Naive thymus-derived CD4-positive, alpha-beta T cell (primary cell): Measurements from ENCODE around the gene DCDC2. TPM values are rescaled to one million over a fixed set of nuclear protein-coding genes. Genes with fewer than 3 reads are reported as not detected.
A peak's percentile ranks its signal among the peaks of the same experiment; 100 is the strongest.
"Not testable (repeated sequence)": the region's sequence is repeated elsewhere in the genome, so short reads cannot be mapped to it uniquely, and the experiment has no call there.

Source experiments
- ATAC-seq: fragments of 150-1000 bp; cut with Tn5 transposase; 2 replicates; pipeline ENCODE4 v1.10.0; 2021; ENCODE audit warnings: mild to moderate bottlenecking, moderate library complexity
- CTCF ChIA-PET: fragments of 350-600 bp; sonication (Branson Sonifier 250); formaldehyde crosslinking; loops from one replicate; lab custom pipeline; 2021; ENCODE audit warnings: antibody characterized with exemption; lab: Charles Lee
- POLR2A ChIA-PET: fragments of 350-600 bp; sonication (Branson Sonifier 250); formaldehyde crosslinking; loops from one replicate; lab custom pipeline; 2021; ENCODE audit warnings: antibody characterized with exemption, inconsistent platforms; lab: Charles Lee
- DNase-seq, 9 donors: peaks; one replicate each; pipeline versions ENCODE4 v3.0.0 to v3.0.0-alpha.2; 2020 to 2022; ENCODE audit warnings: mixed read lengths in 1 of 9
- H3K27ac ChIP-seq: one replicate; pipeline ENCODE4 v1.7.0; 2013; ENCODE audit warnings: mild to moderate bottlenecking, low read depth, low read length, moderate library complexity
- H3K27me3 ChIP-seq, 2 donors: one replicate each; pipeline ENCODE4 v1.7.0; 2013; ENCODE audit warnings: low read length in 2 of 2, mild to moderate bottlenecking in 2 of 2, moderate library complexity in 2 of 2; ENCODE audit not compliant: control insufficient read depth in 2 of 2, insufficient read depth in 2 of 2
- H3K36me3 ChIP-seq, 3 experiments: 1 replicate in 2 of 3; 2 replicates in 1 of 3; pipeline ENCODE4 v1.7.0; 2013; ENCODE audit warnings: low read length in 3 of 3, mild to moderate bottlenecking in 3 of 3, moderate library complexity in 1 of 3; ENCODE audit not compliant: insufficient read depth in 3 of 3, control insufficient read depth in 2 of 3
- H3K4me1 ChIP-seq, 2 donors: one replicate each; pipeline ENCODE4 v1.7.0; 2013; ENCODE audit warnings: low read length in 2 of 2, mild to moderate bottlenecking in 2 of 2, moderate library complexity in 1 of 2; ENCODE audit not compliant: control insufficient read depth in 2 of 2, insufficient read depth in 2 of 2
- H3K4me3 ChIP-seq: 2 replicates; pipeline ENCODE4 v1.7.0; 2013; ENCODE audit warnings: mild to moderate bottlenecking, low read length
- H3K9me3 ChIP-seq, 3 experiments: 1 replicate in 2 of 3; 2 replicates in 1 of 3; pipeline ENCODE4 v1.7.0; 2013; ENCODE audit warnings: low read length in 3 of 3; ENCODE audit not compliant: control insufficient read depth in 2 of 3
- H3K27ac Mint-ChIP-seq, 9 donors: one replicate each; pipeline ENCODE4 v1.8.0; 2020 to 2022; ENCODE audit warnings: mixed read lengths in 9 of 9, mild to moderate bottlenecking in 8 of 9, moderate library complexity in 5 of 9, inconsistent platforms in 2 of 9
- H3K27me3 Mint-ChIP-seq, 5 donors: one replicate each; pipeline ENCODE4 v1.8.0; 2021 to 2022; ENCODE audit warnings: mixed read lengths in 5 of 5, mild to moderate bottlenecking in 1 of 5
- H3K36me3 Mint-ChIP-seq, 5 donors: one replicate each; pipeline ENCODE4 v1.8.0; 2020 to 2022; ENCODE audit warnings: mixed read lengths in 5 of 5, mild to moderate bottlenecking in 3 of 5, inconsistent platforms in 1 of 5
- H3K4me1 Mint-ChIP-seq, 7 donors: one replicate each; pipeline ENCODE4 v1.8.0; 2020 to 2022; ENCODE audit warnings: mixed read lengths in 7 of 7, mild to moderate bottlenecking in 3 of 7, inconsistent platforms in 1 of 7
- H3K4me3 Mint-ChIP-seq, 10 donors: one replicate each; pipeline ENCODE4 v1.8.0; 2020 to 2022; ENCODE audit warnings: mild to moderate bottlenecking in 10 of 10, mixed read lengths in 10 of 10, moderate library complexity in 6 of 10, inconsistent platforms in 2 of 10
- H3K9me3 Mint-ChIP-seq, 11 donors: one replicate each; pipeline ENCODE4 v1.8.0; 2020 to 2022; ENCODE audit warnings: mixed read lengths in 11 of 11, mild to moderate bottlenecking in 4 of 11, inconsistent platforms in 1 of 11, moderate library complexity in 1 of 11
- intact Hi-C, 2 donors: fragments of 100-400 bp; cut with micrococcal nuclease; formaldehyde crosslinking; loops; one replicate each; pipeline ENCODE4 v1.15.1; 2023
- polyA plus RNA-seq, 2 donors: library from polyadenylated mRNA; unstranded; fragments of 300-500 nt; fragmentation: Illumina TruSeq; gene quantifications; one replicate each; pipeline ENCODE4 v1.2.3, GENCODE V29; 2021
- total RNA-seq, 6 experiments: library from RNA in 5 of 6; stranded (reverse) in 5 of 6; gene quantifications; 1 replicate in 5 of 6; 2 replicates in 1 of 6; pipeline ENCODE4 v1.2.3 and lab custom pipeline; 2021 to 2026

The DCDC2 gene
- total and polyA plus RNA-seq, 7 experiments from 2014 or later: 0.24 to 0.92 TPM; not detected in 5

- ATAC-seq, H3K36me3 Mint-ChIP-seq, H3K27ac ChIP-seq, H3K4me3 Mint-ChIP-seq, H3K4me3 ChIP-seq, H3K36me3 ChIP-seq, POLR2A ChIA-PET, DNase-seq, CTCF ChIA-PET, H3K27ac Mint-ChIP-seq, H3K9me3 Mint-ChIP-seq, H3K9me3 ChIP-seq, H3K27me3 ChIP-seq, intact Hi-C loops: not testable (repeated sequence)
- peaks cover 0 to 40% (median 9%) of the 10 kb centered on the region in 5 donors for H3K27me3 Mint-ChIP-seq
- peaks cover 7 to 11% of the 10 kb centered on the region in 2 donors for H3K4me1 ChIP-seq
- peaks cover 10 to 29% (median 24%) of the 10 kb centered on the region in 7 donors for H3K4me1 Mint-ChIP-seq
These were observed 4.5 kb upstream of the DCDC2 start for GRCh38 chr6:24362363-24362762.

GRCh38 chr6:24359640-24360454 is 2.0 kb upstream of the DCDC2 start:
- H3K27me3 ChIP-seq: no peaks in the 10 kb centered on the region
- peak overlapping the region in 8 of 9 donors; percentile 66 to 96 (median 82) for H3K27ac Mint-ChIP-seq
- H3K4me1 Mint-ChIP-seq: peaks cover 10 to 39% (median 28%) of the 10 kb centered on the region in 7 donors
- H3K36me3 Mint-ChIP-seq: no peaks in the 10 kb centered on the region
- POLR2A ChIA-PET: no interaction called here
- peak overlapping the region; percentile 50 for H3K4me3 ChIP-seq
- H3K4me1 ChIP-seq: peaks cover 7 to 11% of the 10 kb centered on the region in 2 donors
- H3K9me3 Mint-ChIP-seq: no peaks in the 10 kb centered on the region
- H3K27ac ChIP-seq: peak overlapping the region; percentile 9
- no peaks in the 10 kb centered on the region for H3K9me3 ChIP-seq
- intact Hi-C loops: loop anchor here (1.0 to 5.0 kb wide), 4 partner anchors 43 to 134 kb away; partner anchors contain the start of genes MRS2 (in 2 of the 2) and ALDH5A1 (in 1 of the 2)
- peak; percentile 97 for ATAC-seq
- peaks cover 0 to 57% (median 5%) of the 10 kb centered on the region in 5 donors for H3K27me3 Mint-ChIP-seq
- DNase-seq: peak; percentile 67 to 86 (median 81)
- CTCF ChIA-PET: interaction anchor here (1.0 kb wide), 1 partner anchor 77 kb away, joined by 4 read pairs; no protein-coding TSS in a partner anchor
- peak overlapping the region; percentile 79 to 89 (median 87) for H3K4me3 Mint-ChIP-seq
- no peaks in the 10 kb centered on the region for H3K36me3 ChIP-seq

GRCh38 chr6:24358219-24358821 is 461 bp upstream of the DCDC2 start:
- no peaks in the 10 kb centered on the region for H3K9me3 Mint-ChIP-seq
- no peaks in the 10 kb centered on the region for H3K36me3 ChIP-seq
- H3K4me3 Mint-ChIP-seq: peak overlapping the region; percentile 75 to 96 (median 86)
- peak in 1 of 9 donors; percentile 7 for DNase-seq
- ATAC-seq: no peak
- H3K27ac Mint-ChIP-seq: peak overlapping the region in 6 of 9 donors; percentile 42 to 75 (median 62)
- H3K36me3 Mint-ChIP-seq: no peaks in the 10 kb centered on the region
- no peaks in the 10 kb centered on the region for H3K27me3 ChIP-seq
- H3K4me1 Mint-ChIP-seq: peaks cover 10 to 39% (median 28%) of the 10 kb centered on the region in 7 donors
- peaks cover 0 to 62% (median 4%) of the 10 kb centered on the region in 5 donors for H3K27me3 Mint-ChIP-seq
- intact Hi-C loops: loop anchor here (2.0 to 5.0 kb wide), 2 partner anchors 44 to 76 kb away; partner anchors contain the start of gene MRS2 (in 2 of the 2)
- H3K4me3 ChIP-seq: peak overlapping the region; percentile 49
- H3K4me1 ChIP-seq: peaks cover 7 to 11% of the 10 kb centered on the region in 2 donors
- ChIA-PET CTCF (interaction anchor here (0.6 kb wide), 1 partner anchor 64 kb away, joined by 3 read pairs; no protein-coding TSS in a partner anchor), POLR2A (no interaction called here)
- H3K27ac ChIP-seq: no peak overlapping the region
- H3K9me3 ChIP-seq: no peaks in the 10 kb centered on the region

- ATAC-seq (no peak), DNase-seq (peak in 1 of 9 donors; percentile 8)
- intact Hi-C loops: loop anchor here in 1 of 2 donors (5.0 kb wide), 1 partner anchor 74 kb away; no protein-coding TSS in a partner anchor
- POLR2A ChIA-PET: no interaction called here
- H3K27me3 Mint-ChIP-seq: peaks cover 0 to 61% (median under 1%) of the 10 kb centered on the region in 5 donors
- H3K36me3 Mint-ChIP-seq: no peaks in the 10 kb centered on the region
- H3K9me3 ChIP-seq: no peaks in the 10 kb centered on the region
- peaks cover 7 to 11% of the 10 kb centered on the region in 2 donors for H3K4me1 ChIP-seq
- H3K4me3 Mint-ChIP-seq: peak overlapping the region in 6 of 10 donors; percentile 1 to 96 (median 54)
- H3K36me3 ChIP-seq: no peaks in the 10 kb centered on the region
- CTCF ChIA-PET: no interaction called here
- peaks cover 10 to 39% (median 28%) of the 10 kb centered on the region in 7 donors for H3K4me1 Mint-ChIP-seq
- H3K27ac ChIP-seq: no peak overlapping the region
- no peaks in the 10 kb centered on the region for H3K27me3 ChIP-seq
- H3K9me3 Mint-ChIP-seq: no peaks in the 10 kb centered on the region
- peak overlapping the region in 3 of 9 donors; percentile 26 to 39 (median 35) for H3K27ac Mint-ChIP-seq
- H3K4me3 ChIP-seq: no peak overlapping the region
These were observed 1.4 kb downstream of the DCDC2 start for GRCh38 chr6:24356310-24356973.

- no peaks in the 10 kb centered on the region for H3K9me3 Mint-ChIP-seq
- no peak overlapping the region for H3K27ac ChIP-seq
- H3K4me3 Mint-ChIP-seq: no peak overlapping the region
- H3K9me3 ChIP-seq: no peaks in the 10 kb centered on the region
- peaks cover 7% of the 10 kb centered on the region in 2 donors for H3K4me1 ChIP-seq
- no peaks in the 10 kb centered on the region for H3K36me3 Mint-ChIP-seq
- POLR2A ChIA-PET: no interaction called here
- DNase-seq (no peak), ATAC-seq (no peak)
- H3K4me3 ChIP-seq: no peak overlapping the region
- H3K27me3 Mint-ChIP-seq: peaks cover 0 to 62% (median 8%) of the 10 kb centered on the region in 5 donors
- CTCF ChIA-PET: no interaction called here
- H3K27me3 ChIP-seq: no peaks in the 10 kb centered on the region
- peaks cover 10 to 30% (median 19%) of the 10 kb centered on the region in 7 donors for H3K4me1 Mint-ChIP-seq
- H3K36me3 ChIP-seq: no peaks in the 10 kb centered on the region
- no peak overlapping the region for H3K27ac Mint-ChIP-seq
- intact Hi-C loops: loop anchor here in 1 of 2 donors (5.0 kb wide), 1 partner anchor 73 kb away; no protein-coding TSS in a partner anchor
These were observed 2.5 kb downstream of the DCDC2 start for GRCh38 chr6:24355393-24355792.

DNA sequence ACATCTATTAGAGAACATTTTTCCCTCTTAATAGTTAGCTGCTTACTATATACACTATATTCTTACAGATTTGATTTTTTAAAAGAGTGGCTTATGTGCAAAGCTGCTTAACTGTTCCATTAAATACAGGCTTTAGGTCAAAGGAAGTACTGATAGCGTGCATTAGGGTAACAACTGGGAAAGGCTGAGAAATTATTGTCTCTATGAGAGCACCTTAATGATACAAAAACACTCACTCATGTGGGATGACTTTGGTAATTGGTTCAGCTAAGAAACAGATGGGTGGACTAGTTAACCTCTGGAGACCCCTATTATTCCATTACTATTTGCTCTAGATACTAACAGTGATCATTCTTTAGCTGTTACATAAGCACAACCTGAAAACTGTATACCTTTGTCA is 4.0 kb downstream of the DCDC2 start:
- Mint-ChIP-seq H3K36me3 (no peaks in the 10 kb centered on the region), H3K9me3 (no peaks in the 10 kb centered on the region), H3K4me3 (no peak overlapping the region), H3K27ac (no peak overlapping the region), H3K4me1 (peaks cover 7 to 19% (median 9%) of the 10 kb centered on the region in 7 donors), H3K27me3 (peaks cover 0 to 63% (median 14%) of the 10 kb centered on the region in 5 donors)
- H3K4me1 ChIP-seq: peaks cover 0 to 7% of the 10 kb centered on the region in 2 donors
- intact Hi-C loops: no loop called here
- no peaks in the 10 kb centered on the region for H3K9me3 ChIP-seq
- no peak for DNase-seq
- H3K27me3 ChIP-seq: no peaks in the 10 kb centered on the region
- ChIA-PET POLR2A (no interaction called here), CTCF (interaction anchor here (1.4 kb wide), 1 partner anchor 71 kb away, joined by 5 read pairs; no protein-coding TSS in a partner anchor)
- H3K36me3 ChIP-seq: no peaks in the 10 kb centered on the region
- H3K27ac ChIP-seq: no peak overlapping the region
- H3K4me3 ChIP-seq: no peak overlapping the region
- no peak for ATAC-seq
